Suprapubic skin (tissue), 4 donors: ENCODE results near the gene NCK2.

Experiments used
- CTCF ChIP-seq, 2 donors: fragments of 200-600 bp in 1 of 2; fragments of 450-650 bp in 1 of 2; sonication (generic) in 1 of 2; IDR thresholded peaks; one replicate each; pipeline ENCODE4 v1.5.1; 2016 to 2019; ENCODE audit warnings: antibody characterized with exemption in 2 of 2, mild to moderate bottlenecking in 1 of 2, moderate library complexity in 1 of 2
- POLR2A ChIP-seq, 2 donors: fragments of 450-650 bp; IDR thresholded peaks; one replicate each; pipeline ENCODE4 v1.6.1; 2017; ENCODE audit warnings: antibody characterized with exemption in 2 of 2, mild to moderate bottlenecking in 2 of 2, moderate library complexity in 2 of 2
- POLR2AphosphoS5 ChIP-seq, 3 donors: sonication (generic); formaldehyde crosslinking; IDR thresholded peaks; one replicate each; pipeline ENCODE4 v1.6.1; 2017; ENCODE audit warnings: antibody characterized with exemption in 3 of 3

DNA sequence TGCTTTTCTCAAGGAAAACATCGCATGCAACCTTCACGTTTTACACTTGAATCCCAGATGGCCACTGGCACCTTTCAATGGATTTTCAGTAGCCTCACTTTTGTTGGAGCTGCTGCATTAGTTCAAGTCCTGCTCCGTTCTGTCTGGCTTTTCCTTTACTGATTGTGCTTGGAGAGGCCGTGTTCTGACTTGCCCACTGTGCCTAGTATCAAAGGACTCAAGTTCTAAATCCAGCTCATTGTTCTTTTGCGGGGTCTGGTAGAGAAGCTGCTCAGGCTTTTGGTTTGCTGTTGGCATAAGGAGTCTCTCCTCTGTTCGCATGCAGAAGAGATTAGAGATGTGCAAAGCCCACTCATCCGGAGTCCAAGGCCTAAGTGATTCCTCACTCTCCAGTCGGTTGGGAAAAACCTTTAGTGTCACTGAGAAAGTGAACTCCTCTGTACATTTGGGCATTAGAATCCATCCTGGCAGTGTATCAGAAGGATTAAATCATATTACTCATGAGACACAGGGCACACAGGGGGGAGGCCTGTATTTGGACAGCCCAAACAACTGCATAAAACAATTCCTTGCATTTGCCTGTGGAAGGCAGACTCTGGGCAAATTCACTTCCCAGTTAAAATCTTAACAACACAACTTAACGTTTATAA, 69.7 kb downstream of the NCK2 start:
- TF ChIP-seq POLR2AphosphoS5 (IDR thresholded peaks at IDR 0.05) (no peak), CTCF (IDR thresholded peaks at IDR 0.05) (no peak), POLR2A (IDR thresholded peaks at IDR 0.05) (no peak)
